Measurements from ENCODE around the gene MTHFD1L.

Gene MTHFD1L

GRCh38 chr6:150994026-150994425 is 128.5 kb downstream of the MTHFD1L start:
- DNase-seq = no peak

- no peak for DNase-seq
Measured at GRCh38 chr6:150996968-150997367, 131.5 kb downstream of the MTHFD1L start.

- DNase-seq = no peak
Measured at GRCh38 chr6:150999107-150999506, 133.6 kb downstream of the MTHFD1L start.

- DNase-seq = no peak
Measured at GRCh38 chr6:150999576-150999975, 134.1 kb downstream of the MTHFD1L start.

GRCh38 chr6:151001387-151002056 is 136.0 kb downstream of the MTHFD1L start:
- DNase-seq = no peak

GRCh38 chr6:151002057-151002450 is 136.6 kb downstream of the MTHFD1L start:
- DNase-seq = no peak

GRCh38 chr6:151002491-151002935 is 137.0 kb downstream of the MTHFD1L start:
- no peak for DNase-seq

- DNase-seq = no peak
Measured at GRCh38 chr6:151004383-151005024, 139.0 kb downstream of the MTHFD1L start.

- no peak for DNase-seq
Measured at GRCh38 chr6:151005164-151005563, 139.7 kb downstream of the MTHFD1L start.

- DNase-seq = no peak
Measured at GRCh38 chr6:151005896-151006632, 140.6 kb downstream of the MTHFD1L start.

GRCh38 chr6:151007076-151007475 is 141.6 kb downstream of the MTHFD1L start:
- DNase-seq = no peak

- DNase-seq = no peak
Measured at GRCh38 chr6:151007922-151008321, 142.4 kb downstream of the MTHFD1L start.

- no peak for DNase-seq
Measured at GRCh38 chr6:151008425-151008824, 142.9 kb downstream of the MTHFD1L start.

- DNase-seq = no peak
Measured at GRCh38 chr6:151009576-151009975, 144.1 kb downstream of the MTHFD1L start.

- no peak for DNase-seq
Measured at GRCh38 chr6:151010071-151010470, 144.6 kb downstream of the MTHFD1L start.

- DNase-seq = no peak
Measured at GRCh38 chr6:151012321-151013294, 147.1 kb downstream of the MTHFD1L start.

- peak; percentile 41 to 43 for DNase-seq
Measured at GRCh38 chr6:151014404-151015100, 149.1 kb downstream of the MTHFD1L start.

- DNase-seq = no peak
Measured at GRCh38 chr6:151015101-151015700, 149.7 kb downstream of the MTHFD1L start.

GRCh38 chr6:151016107-151016506 is 150.6 kb downstream of the MTHFD1L start:
- DNase-seq = no peak

- DNase-seq = no peak
Measured at GRCh38 chr6:151018046-151018445, 152.5 kb downstream of the MTHFD1L start.

Measured in stimulated activated CD4-positive, alpha-beta T cell treated with anti-CD3 and anti-CD28 coated beads, Interleukin-4, amount 100 ng/mL, for 4 hours (primary cell).